Adipocyte (in vitro differentiated cells): ENCODE data around the gene TRPC4.
A peak's percentile ranks its signal among the peaks of the same experiment; 100 is the strongest.

Experiments
- DNase-seq: peaks from one replicate; pipeline ENCODE4 v3.0.0-alpha.2; 2015; ENCODE audit warnings: low read depth
- H3K27me3 ChIP-seq: replicated peaks from 2 replicates; pipeline ENCODE4 v1.7.0; 2013; ENCODE audit warnings: mild to moderate bottlenecking, low read length, moderate library complexity; ENCODE audit not compliant: control insufficient read depth, insufficient read depth
- H3K36me3 ChIP-seq: 2 replicates; pipeline ENCODE4 v1.7.0; 2013; ENCODE audit warnings: low read length, mild to moderate bottlenecking, moderate library complexity; ENCODE audit not compliant: control insufficient read depth, insufficient read depth, severe bottlenecking
- H3K4me1 ChIP-seq: 2 replicates; pipeline ENCODE4 v1.7.0; 2013; ENCODE audit warnings: mild to moderate bottlenecking, low read length, moderate library complexity; ENCODE audit not compliant: control insufficient read depth, insufficient read depth
- H3K4me3 ChIP-seq: 2 replicates; pipeline ENCODE4 v1.7.0; 2013; ENCODE audit warnings: mild to moderate bottlenecking, low read length, moderate library complexity
- H3K9ac ChIP-seq: 2 replicates; pipeline ENCODE4 v1.7.0; 2013; ENCODE audit warnings: mild to moderate bottlenecking, low read length, moderate library complexity
- H3K9me3 ChIP-seq: 2 replicates; pipeline ENCODE4 v1.7.0; 2013; ENCODE audit warnings: mild to moderate bottlenecking, low read length, moderate library complexity; ENCODE audit not compliant: control insufficient read depth

Gene TRPC4

GRCh38 chr13:37869756-37870488, at the start of gene TRPC4:
Gene TRPC4 (minus strand): TSS chr13:37869772. CDS start chr13:37783333, 86,439 bp downstream.
- H3K4me1 ChIP-seq, result peaks cover 18% of the 10 kb centered on the region
- peak within 1 kb of the TSS; percentile 91 for H3K4me3 ChIP-seq
- DNase-seq, result peak; percentile 69

GRCh38 chr13:37918751-37919150, 49.2 kb upstream of the TRPC4 start:
- no peak overlapping the region for H3K9ac ChIP-seq
- peak overlapping the region; percentile 63 for H3K4me3 ChIP-seq

More at GRCh38 chr13:37869756-37870488, at the start of gene TRPC4:
- Histone ChIP-seq H3K36me3 (no peaks in the 10 kb centered on the region), H3K9ac (peak within 1 kb of the TSS; percentile 73), H3K27me3 (no peaks in the 10 kb centered on the region), H3K9me3 (no peaks in the 10 kb centered on the region)

GRCh38 chr13:37918116-37918714, 48.6 kb upstream of the TRPC4 start:
- Histone ChIP-seq H3K4me1 (peaks cover 6% of the 10 kb centered on the region), H3K9ac (no peak overlapping the region), H3K4me3 (peak overlapping the region; percentile 63), H3K27me3 (no peaks in the 10 kb centered on the region), H3K9me3 (peaks cover 14% of the 10 kb centered on the region), H3K36me3 (no peaks in the 10 kb centered on the region)
- DNase-seq, result no peak

More at GRCh38 chr13:37918751-37919150, 49.2 kb upstream of the TRPC4 start:
- Histone ChIP-seq H3K9me3 (peaks cover 14% of the 10 kb centered on the region), H3K27me3 (no peaks in the 10 kb centered on the region), H3K36me3 (no peaks in the 10 kb centered on the region), H3K4me1 (peaks cover 6% of the 10 kb centered on the region)
- DNase-seq, result no peak

GRCh38 chr13:37914781-37915391, 45.3 kb upstream of the TRPC4 start:
- no peak for DNase-seq
- H3K4me3 ChIP-seq, result no peak overlapping the region
- H3K9me3 ChIP-seq, result peaks cover 14% of the 10 kb centered on the region
- peaks cover 5% of the 10 kb centered on the region for H3K4me1 ChIP-seq
- H3K9ac ChIP-seq, result no peak overlapping the region
- H3K27me3 ChIP-seq, result no peaks in the 10 kb centered on the region
- no peaks in the 10 kb centered on the region for H3K36me3 ChIP-seq

GRCh38 chr13:37910790-37911189, 41.2 kb upstream of the TRPC4 start:
- Histone ChIP-seq H3K9ac (no peak overlapping the region), H3K27me3 (no peaks in the 10 kb centered on the region), H3K9me3 (peaks cover 14% of the 10 kb centered on the region), H3K36me3 (no peaks in the 10 kb centered on the region), H3K4me3 (no peak overlapping the region), H3K4me1 (no peaks in the 10 kb centered on the region)
- DNase-seq, result no peak

- H3K4me1 ChIP-seq, result no peaks in the 10 kb centered on the region
- DNase-seq, result no peak
- no peak overlapping the region for H3K4me3 ChIP-seq
- no peak overlapping the region for H3K9ac ChIP-seq
- no peaks in the 10 kb centered on the region for H3K27me3 ChIP-seq
- no peaks in the 10 kb centered on the region for H3K36me3 ChIP-seq
- no peaks in the 10 kb centered on the region for H3K9me3 ChIP-seq
Measured at GRCh38 chr13:37906880-37907279, 37.3 kb upstream of the TRPC4 start.

- Histone ChIP-seq H3K9me3 (no peaks in the 10 kb centered on the region), H3K36me3 (no peaks in the 10 kb centered on the region), H3K4me1 (no peaks in the 10 kb centered on the region), H3K27me3 (no peaks in the 10 kb centered on the region), H3K4me3 (no peak overlapping the region), H3K9ac (no peak overlapping the region)
- peak; percentile 43 for DNase-seq
Measured at GRCh38 chr13:37905736-37906135, 36.2 kb upstream of the TRPC4 start.

GRCh38 chr13:37899753-37900152, 30.2 kb upstream of the TRPC4 start:
- Histone ChIP-seq H3K36me3 (no peaks in the 10 kb centered on the region), H3K9me3 (no peaks in the 10 kb centered on the region), H3K9ac (no peak overlapping the region), H3K4me3 (no peak overlapping the region), H3K27me3 (peaks cover 5% of the 10 kb centered on the region), H3K4me1 (peaks cover 16% of the 10 kb centered on the region)
- no peak for DNase-seq

GRCh38 chr13:37893321-37893720, 23.7 kb upstream of the TRPC4 start:
- peaks cover 2% of the 10 kb centered on the region for H3K4me1 ChIP-seq
- H3K9me3 ChIP-seq, result no peaks in the 10 kb centered on the region
- no peak overlapping the region for H3K9ac ChIP-seq
- H3K4me3 ChIP-seq, result no peak overlapping the region
- H3K36me3 ChIP-seq, result no peaks in the 10 kb centered on the region
- peaks cover 5% of the 10 kb centered on the region for H3K27me3 ChIP-seq
- DNase-seq, result no peak

GRCh38 chr13:37889820-37890219, 20.2 kb upstream of the TRPC4 start:
- Histone ChIP-seq H3K36me3 (no peaks in the 10 kb centered on the region), H3K4me3 (no peak overlapping the region), H3K9me3 (no peaks in the 10 kb centered on the region), H3K9ac (no peak overlapping the region), H3K4me1 (no peaks in the 10 kb centered on the region), H3K27me3 (no peaks in the 10 kb centered on the region)
- DNase-seq, result no peak

- peak; percentile 40 for DNase-seq
- no peaks in the 10 kb centered on the region for H3K36me3 ChIP-seq
- peak overlapping the region; percentile 12 for H3K4me3 ChIP-seq
- peaks cover 4% of the 10 kb centered on the region for H3K4me1 ChIP-seq
- H3K9me3 ChIP-seq, result no peaks in the 10 kb centered on the region
- H3K9ac ChIP-seq, result no peak overlapping the region
- H3K27me3 ChIP-seq, result no peaks in the 10 kb centered on the region
Measured at GRCh38 chr13:37889102-37889501, 19.5 kb upstream of the TRPC4 start.
